ENCODE measurements around the gene SYT7. TPM values are rescaled to one million over a fixed set of nuclear protein-coding genes. Genes with fewer than 3 reads are reported as not detected.

Gene SYT7
- total RNA-seq, 1 donor from 2014 or later: 93.6 TPM

- H3K27me3 Mint-ChIP-seq (ENCODE audit: unreplicated experiment): peaks cover 4% of the 10 kb centered on the region
Observed at GRCh38 chr11:61498767-61499341, 82.0 kb downstream of the SYT7 start.

DNA sequence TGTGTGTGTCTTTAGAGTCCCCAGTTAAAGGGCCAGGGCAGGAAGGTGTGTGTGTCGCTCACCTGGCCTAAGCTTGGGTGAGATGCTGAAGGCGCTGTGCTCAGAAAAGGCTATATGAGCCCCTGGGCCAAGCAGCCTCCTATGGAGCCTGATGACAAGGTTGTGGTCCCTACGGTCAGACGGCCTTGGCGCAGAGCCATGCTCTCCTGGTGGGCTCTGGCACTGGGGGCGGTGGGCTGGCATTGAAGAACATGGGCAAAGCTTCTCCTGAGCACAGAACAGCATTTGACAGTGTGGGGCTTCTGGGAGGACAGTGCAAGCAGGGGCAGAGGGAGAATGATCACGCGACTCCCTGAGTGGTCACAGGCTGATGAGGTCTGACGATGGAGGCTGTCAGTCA, 83.0 kb downstream of the SYT7 start:
- TF ChIP-seq, protein P1, sequence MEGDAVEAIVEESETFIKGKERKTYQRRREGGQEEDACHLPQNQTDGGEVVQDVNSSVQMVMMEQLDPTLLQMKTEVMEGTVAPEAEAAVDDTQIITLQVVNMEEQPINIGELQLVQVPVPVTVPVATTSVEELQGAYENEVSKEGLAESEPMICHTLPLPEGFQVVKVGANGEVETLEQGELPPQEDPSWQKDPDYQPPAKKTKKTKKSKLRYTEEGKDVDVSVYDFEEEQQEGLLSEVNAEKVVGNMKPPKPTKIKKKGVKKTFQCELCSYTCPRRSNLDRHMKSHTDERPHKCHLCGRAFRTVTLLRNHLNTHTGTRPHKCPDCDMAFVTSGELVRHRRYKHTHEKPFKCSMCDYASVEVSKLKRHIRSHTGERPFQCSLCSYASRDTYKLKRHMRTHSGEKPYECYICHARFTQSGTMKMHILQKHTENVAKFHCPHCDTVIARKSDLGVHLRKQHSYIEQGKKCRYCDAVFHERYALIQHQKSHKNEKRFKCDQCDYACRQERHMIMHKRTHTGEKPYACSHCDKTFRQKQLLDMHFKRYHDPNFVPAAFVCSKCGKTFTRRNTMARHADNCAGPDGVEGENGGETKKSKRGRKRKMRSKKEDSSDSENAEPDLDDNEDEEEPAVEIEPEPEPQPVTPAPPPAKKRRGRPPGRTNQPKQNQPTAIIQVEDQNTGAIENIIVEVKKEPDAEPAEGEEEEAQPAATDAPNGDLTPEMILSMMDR (IDR thresholded peaks at IDR 0.05; ENCODE audit: partially characterized antibody, unreplicated experiment): no peak
- no peak for DNase-seq
- H3K36me3 Mint-ChIP-seq (ENCODE audit: unreplicated experiment): no peaks in the 10 kb centered on the region
- H3K9me3 Mint-ChIP-seq (ENCODE audit: unreplicated experiment): peaks cover 13% of the 10 kb centered on the region
- peaks cover 4% of the 10 kb centered on the region for H3K27me3 Mint-ChIP-seq (ENCODE audit: unreplicated experiment)
- H3K27ac Mint-ChIP-seq (ENCODE audit: unreplicated experiment): no peak overlapping the region
- no peak overlapping the region for H3K4me3 Mint-ChIP-seq (ENCODE audit: unreplicated experiment)
- H3K4me1 Mint-ChIP-seq (ENCODE audit: low read depth, unreplicated experiment): peaks cover 11% of the 10 kb centered on the region

More at GRCh38 chr11:61498767-61499341, 82.0 kb downstream of the SYT7 start:
- Mint-ChIP-seq H3K9me3 (ENCODE audit: unreplicated experiment) (peaks cover 13% of the 10 kb centered on the region), H3K27ac (ENCODE audit: unreplicated experiment) (no peak overlapping the region), H3K36me3 (ENCODE audit: unreplicated experiment) (no peaks in the 10 kb centered on the region), H3K4me1 (ENCODE audit: low read depth, unreplicated experiment) (peaks cover 11% of the 10 kb centered on the region), H3K4me3 (ENCODE audit: unreplicated experiment) (no peak overlapping the region)
- TF ChIP-seq, protein P1 (IDR thresholded peaks at IDR 0.05; ENCODE audit: partially characterized antibody, unreplicated experiment): no peak
- DNase-seq: no peak

- TF ChIP-seq, protein P1 (IDR thresholded peaks at IDR 0.05; ENCODE audit: partially characterized antibody, unreplicated experiment): no peak
- no peak overlapping the region for H3K4me3 Mint-ChIP-seq (ENCODE audit: unreplicated experiment)
- H3K27ac Mint-ChIP-seq (ENCODE audit: unreplicated experiment): no peak overlapping the region
- peaks cover 11% of the 10 kb centered on the region for H3K4me1 Mint-ChIP-seq (ENCODE audit: low read depth, unreplicated experiment)
- peaks cover 4% of the 10 kb centered on the region for H3K27me3 Mint-ChIP-seq (ENCODE audit: unreplicated experiment)
- DNase-seq: no peak
- H3K9me3 Mint-ChIP-seq (ENCODE audit: unreplicated experiment): peaks cover 13% of the 10 kb centered on the region
- H3K36me3 Mint-ChIP-seq (ENCODE audit: unreplicated experiment): no peaks in the 10 kb centered on the region
Observed at GRCh38 chr11:61497473-61497872, 83.4 kb downstream of the SYT7 start.

- Mint-ChIP-seq H3K4me1 (ENCODE audit: low read depth, unreplicated experiment) (peaks cover 17% of the 10 kb centered on the region), H3K27ac (ENCODE audit: unreplicated experiment) (no peak overlapping the region), H3K4me3 (ENCODE audit: unreplicated experiment) (no peak overlapping the region), H3K27me3 (ENCODE audit: unreplicated experiment) (peaks cover 7% of the 10 kb centered on the region), H3K36me3 (ENCODE audit: unreplicated experiment) (no peaks in the 10 kb centered on the region), H3K9me3 (ENCODE audit: unreplicated experiment) (peaks cover 17% of the 10 kb centered on the region)
- DNase-seq: no peak
- TF ChIP-seq, protein P1 (IDR thresholded peaks at IDR 0.05; ENCODE audit: partially characterized antibody, unreplicated experiment): no peak
Observed at GRCh38 chr11:61496602-61497400, 84.1 kb downstream of the SYT7 start.

Data from glutamatergic neuron (in vitro differentiated cells).